Neural cell (in vitro differentiated cells): ENCODE results near the gene COBL. TPM values are rescaled to one million over a fixed set of nuclear protein-coding genes. Genes with fewer than 3 reads are reported as not detected.

Experiments
- H2AFZ ChIP-seq: fragments of 200-600, 300-800 bp; sonication (generic), shearing (Covaris generic); 2 replicates; pipeline ENCODE4 v1.6.0; 2014; ENCODE audit warnings: low read depth, mild to moderate bottlenecking, antibody characterized with exemption, low read length, moderate library complexity
- H3F3A ChIP-seq: fragments of 200-600 bp; shearing (Covaris generic); 2 replicates; pipeline ENCODE4 v1.6.1; 2016; ENCODE audit warnings: mild to moderate bottlenecking, moderate library complexity, mixed read lengths, antibody characterized with exemption, low read length; ENCODE audit not compliant: insufficient read depth, poor library complexity, severe bottlenecking
- H3K27ac ChIP-seq: fragments of 200-600, 300-800 bp; sonication (generic), shearing (Covaris generic); 2 replicates; pipeline ENCODE4 v1.5.1; 2014; ENCODE audit warnings: mild to moderate bottlenecking, low read length, moderate library complexity
- H3K27me3 ChIP-seq: fragments of 300-800, 200-600 bp; sonication (generic), shearing (Covaris generic); 2 replicates; pipeline ENCODE4 v1.6.0; 2014; ENCODE audit warnings: mild to moderate bottlenecking, low read depth, low read length, moderate library complexity; ENCODE audit not compliant: insufficient read depth
- H3K36me3 ChIP-seq: fragments of 300-800, 200-600 bp; sonication (generic), shearing (Covaris generic); 2 replicates; pipeline ENCODE4 v1.5.1; 2014; ENCODE audit warnings: mild to moderate bottlenecking, antibody characterized with exemption, low read length, moderate library complexity; ENCODE audit not compliant: insufficient read depth
- H3K4me2 ChIP-seq: fragments of 300-800, 200-600 bp; sonication (generic), shearing (Covaris generic); 2 replicates; pipeline ENCODE4 v1.6.0; 2014; ENCODE audit warnings: mild to moderate bottlenecking, low read length
- H3K4me3 ChIP-seq: fragments of 300-800, 200-600 bp; sonication (generic), shearing (Covaris generic); 2 replicates; pipeline ENCODE4 v1.5.1; 2014; ENCODE audit warnings: mild to moderate bottlenecking, low read length, moderate library complexity
- H3K79me2 ChIP-seq: fragments of 200-600 bp; shearing (Covaris generic); replicated peaks from 2 replicates; pipeline ENCODE4 v1.6.0; 2014; ENCODE audit warnings: mild to moderate bottlenecking, low read length, moderate library complexity; ENCODE audit not compliant: insufficient read depth
- H3K9ac ChIP-seq: fragments of 300-800, 200-600 bp; sonication (generic), shearing (Covaris generic); 2 replicates; pipeline ENCODE4 v1.6.1; 2016; ENCODE audit warnings: mild to moderate bottlenecking, low read length, mixed read lengths
- H3K9me2 ChIP-seq: fragments of 200-600 bp; shearing (Covaris generic); 2 replicates; pipeline ENCODE4 v1.6.1; 2016; ENCODE audit warnings: mild to moderate bottlenecking, low read length, mixed read lengths; ENCODE audit not compliant: insufficient read depth
- H3K9me3 ChIP-seq: fragments of 200-600, 300-800 bp; sonication (generic), shearing (Covaris generic); 2 replicates; pipeline ENCODE4 v1.6.1; 2016; ENCODE audit warnings: mild to moderate bottlenecking, mixed run types, low read length, moderate library complexity, mixed read lengths
- H4K20me1 ChIP-seq: fragments of 200-600 bp; shearing (Covaris generic); 2 replicates; pipeline ENCODE4 v1.6.1; 2016; ENCODE audit warnings: mild to moderate bottlenecking, mixed run types; ENCODE audit not compliant: insufficient read depth
- EP300 ChIP-seq: fragments of 450-650 bp; conservative IDR thresholded peaks from 2 replicates; pipeline ENCODE4 v1.6.1; 2014; ENCODE audit warnings: antibody characterized with exemption, mild to moderate bottlenecking, moderate library complexity; ENCODE audit not compliant: poor library complexity, severe bottlenecking
- EZH2 ChIP-seq: fragments of 200-600, 300-800 bp; shearing (Covaris generic), sonication (generic); IDR thresholded peaks from 2 replicates; pipeline ENCODE4 v1.6.1; 2014; ENCODE audit warnings: antibody characterized with exemption, low read length, borderline replicate concordance, mild to moderate bottlenecking; ENCODE audit not compliant: insufficient read depth, poor library complexity, severe bottlenecking
- MXI1 ChIP-seq: fragments of 450-650 bp; conservative IDR thresholded peaks from 2 replicates; pipeline ENCODE4 v1.6.1; 2014; ENCODE audit warnings: antibody characterized with exemption, mild to moderate bottlenecking; ENCODE audit not compliant: poor library complexity, severe bottlenecking
- POLR2AphosphoS5 ChIP-seq: IDR thresholded peaks from 2 replicates; pipeline ENCODE4 v1.6.1; 2012
- RAD21 ChIP-seq: fragments of 450-650 bp; conservative IDR thresholded peaks from 2 replicates; pipeline ENCODE4 v1.6.1; 2014; ENCODE audit warnings: antibody characterized with exemption, mild to moderate bottlenecking, moderate library complexity
- SMC3 ChIP-seq: fragments of 450-650 bp; conservative IDR thresholded peaks from 2 replicates; pipeline ENCODE4 v1.6.1; 2014; ENCODE audit warnings: antibody characterized with exemption, mild to moderate bottlenecking, moderate library complexity; ENCODE audit not compliant: poor library complexity
- TAF1 ChIP-seq: IDR thresholded peaks from 2 replicates; pipeline ENCODE4 v1.6.1; 2012; ENCODE audit warnings: low read depth
- polyA plus RNA-seq: library from polyadenylated mRNA; depleted of rRNA; stranded (reverse); fragments of >200 nt; gene quantifications from 2 replicates; pipeline ENCODE4 v1.2.3, GENCODE V29; 2014
- TF ChIP-seq, protein P1 (sequence below): IDR thresholded peaks from 2 replicates; pipeline ENCODE4 v1.6.1; 2012; ENCODE audit warnings: borderline replicate concordance
- TF ChIP-seq, protein P2 (sequence below): fragments of 450-650 bp; IDR thresholded peaks from 2 replicates; pipeline ENCODE4 v1.5.1; 2014; ENCODE audit warnings: antibody characterized with exemption, mild to moderate bottlenecking, moderate library complexity; ENCODE audit not compliant: poor library complexity, severe bottlenecking

The COBL gene
- polyA plus RNA-seq, 1 donor from 2014 or later = 0.12 TPM

DNA sequence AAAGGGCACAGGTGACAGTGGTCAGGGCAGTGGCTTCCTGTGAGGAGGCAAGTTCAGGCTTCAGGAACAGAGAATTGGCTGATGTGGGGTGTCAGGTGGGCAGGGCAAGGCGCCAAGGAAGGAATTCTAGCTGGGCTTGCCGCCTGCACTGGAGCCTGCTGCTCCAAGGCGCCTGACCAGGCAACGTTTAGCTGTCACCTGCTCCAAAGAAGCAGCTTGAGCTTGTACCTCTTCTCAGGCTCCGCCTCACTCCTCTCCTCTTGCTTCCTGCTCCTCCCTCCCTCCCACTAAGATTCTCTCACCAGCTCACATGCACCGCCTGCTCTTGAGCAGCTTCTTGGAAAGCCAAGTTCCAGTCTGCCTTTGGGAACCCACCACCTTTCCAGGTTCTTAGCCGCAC, 346.5 kb downstream of the COBL start:
- no peaks in the 10 kb centered on the region for H3K79me2 ChIP-seq
- H4K20me1 ChIP-seq = no peaks in the 10 kb centered on the region
- TF ChIP-seq EZH2 (no peak), MXI1 (no peak), SMC3 (no peak), TAF1 (no peak), EP300 (no peak), POLR2AphosphoS5 (no peak), RAD21 (no peak)
- TF ChIP-seq, protein P1, sequence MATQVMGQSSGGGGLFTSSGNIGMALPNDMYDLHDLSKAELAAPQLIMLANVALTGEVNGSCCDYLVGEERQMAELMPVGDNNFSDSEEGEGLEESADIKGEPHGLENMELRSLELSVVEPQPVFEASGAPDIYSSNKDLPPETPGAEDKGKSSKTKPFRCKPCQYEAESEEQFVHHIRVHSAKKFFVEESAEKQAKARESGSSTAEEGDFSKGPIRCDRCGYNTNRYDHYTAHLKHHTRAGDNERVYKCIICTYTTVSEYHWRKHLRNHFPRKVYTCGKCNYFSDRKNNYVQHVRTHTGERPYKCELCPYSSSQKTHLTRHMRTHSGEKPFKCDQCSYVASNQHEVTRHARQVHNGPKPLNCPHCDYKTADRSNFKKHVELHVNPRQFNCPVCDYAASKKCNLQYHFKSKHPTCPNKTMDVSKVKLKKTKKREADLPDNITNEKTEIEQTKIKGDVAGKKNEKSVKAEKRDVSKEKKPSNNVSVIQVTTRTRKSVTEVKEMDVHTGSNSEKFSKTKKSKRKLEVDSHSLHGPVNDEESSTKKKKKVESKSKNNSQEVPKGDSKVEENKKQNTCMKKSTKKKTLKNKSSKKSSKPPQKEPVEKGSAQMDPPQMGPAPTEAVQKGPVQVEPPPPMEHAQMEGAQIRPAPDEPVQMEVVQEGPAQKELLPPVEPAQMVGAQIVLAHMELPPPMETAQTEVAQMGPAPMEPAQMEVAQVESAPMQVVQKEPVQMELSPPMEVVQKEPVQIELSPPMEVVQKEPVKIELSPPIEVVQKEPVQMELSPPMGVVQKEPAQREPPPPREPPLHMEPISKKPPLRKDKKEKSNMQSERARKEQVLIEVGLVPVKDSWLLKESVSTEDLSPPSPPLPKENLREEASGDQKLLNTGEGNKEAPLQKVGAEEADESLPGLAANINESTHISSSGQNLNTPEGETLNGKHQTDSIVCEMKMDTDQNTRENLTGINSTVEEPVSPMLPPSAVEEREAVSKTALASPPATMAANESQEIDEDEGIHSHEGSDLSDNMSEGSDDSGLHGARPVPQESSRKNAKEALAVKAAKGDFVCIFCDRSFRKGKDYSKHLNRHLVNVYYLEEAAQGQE = no peak
- TF ChIP-seq, protein P2, sequence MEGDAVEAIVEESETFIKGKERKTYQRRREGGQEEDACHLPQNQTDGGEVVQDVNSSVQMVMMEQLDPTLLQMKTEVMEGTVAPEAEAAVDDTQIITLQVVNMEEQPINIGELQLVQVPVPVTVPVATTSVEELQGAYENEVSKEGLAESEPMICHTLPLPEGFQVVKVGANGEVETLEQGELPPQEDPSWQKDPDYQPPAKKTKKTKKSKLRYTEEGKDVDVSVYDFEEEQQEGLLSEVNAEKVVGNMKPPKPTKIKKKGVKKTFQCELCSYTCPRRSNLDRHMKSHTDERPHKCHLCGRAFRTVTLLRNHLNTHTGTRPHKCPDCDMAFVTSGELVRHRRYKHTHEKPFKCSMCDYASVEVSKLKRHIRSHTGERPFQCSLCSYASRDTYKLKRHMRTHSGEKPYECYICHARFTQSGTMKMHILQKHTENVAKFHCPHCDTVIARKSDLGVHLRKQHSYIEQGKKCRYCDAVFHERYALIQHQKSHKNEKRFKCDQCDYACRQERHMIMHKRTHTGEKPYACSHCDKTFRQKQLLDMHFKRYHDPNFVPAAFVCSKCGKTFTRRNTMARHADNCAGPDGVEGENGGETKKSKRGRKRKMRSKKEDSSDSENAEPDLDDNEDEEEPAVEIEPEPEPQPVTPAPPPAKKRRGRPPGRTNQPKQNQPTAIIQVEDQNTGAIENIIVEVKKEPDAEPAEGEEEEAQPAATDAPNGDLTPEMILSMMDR = no peak
- no peaks in the 10 kb centered on the region for H3K36me3 ChIP-seq
- no peaks in the 10 kb centered on the region for H3F3A ChIP-seq
- H3K4me2 ChIP-seq = no peak overlapping the region
- no peak overlapping the region for H3K27ac ChIP-seq
- no peak overlapping the region for H2AFZ ChIP-seq
- H3K27me3 ChIP-seq = no peaks in the 10 kb centered on the region
- no peak overlapping the region for H3K4me3 ChIP-seq
- H3K9me2 ChIP-seq = no peaks in the 10 kb centered on the region
- H3K9ac ChIP-seq = no peak overlapping the region
- H3K9me3 ChIP-seq = no peaks in the 10 kb centered on the region
